GM23248 (cell line): ENCODE measurements around the gene PTGES2.

ENCODE experiments used
- EZH2 ChIP-seq: fragments of 200-600 bp; sonication (generic); IDR thresholded peaks from 2 replicates; pipeline ENCODE4 v1.6.1; 2018; ENCODE audit warnings: antibody characterized with exemption, mild to moderate bottlenecking; ENCODE audit not compliant: insufficient read depth, poor library complexity, severe bottlenecking
- EZH2phosphoT487 ChIP-seq: fragments of 200-600 bp; sonication (generic); IDR thresholded peaks from 2 replicates; pipeline ENCODE4 v1.6.1; 2018; ENCODE audit warnings: antibody characterized with exemption, moderate library complexity, mild to moderate bottlenecking, low read depth; ENCODE audit not compliant: insufficient read depth

DNA sequence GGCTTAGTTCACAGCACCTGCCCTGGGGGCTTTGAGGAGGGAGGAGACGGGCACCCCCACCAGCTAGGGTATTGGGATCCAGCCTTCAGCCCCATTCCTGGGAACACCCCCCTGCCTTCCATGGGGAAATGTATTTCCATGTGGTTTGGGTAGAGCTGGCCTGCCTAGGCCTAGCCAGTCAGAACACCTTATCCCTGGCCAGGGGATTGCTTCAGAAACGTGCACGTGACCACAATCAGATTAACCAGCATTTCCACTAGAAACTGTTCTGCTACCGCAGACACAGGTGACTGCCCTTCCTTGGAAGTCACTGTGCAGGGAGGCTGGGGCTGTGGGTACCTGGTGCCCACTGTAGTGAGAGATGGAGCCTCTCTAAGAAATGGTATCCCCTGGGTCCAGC lies 46.5 kb upstream of the PTGES2 start:
- no peak for TF ChIP-seq EZH2
- TF ChIP-seq EZH2phosphoT487 = no peak
